ENCODE measurements around the gene PTPN7. TPM values are rescaled to one million over a fixed set of nuclear protein-coding genes. Genes with fewer than 3 reads are reported as not detected.

Gene PTPN7
- total and polyA plus RNA-seq, 2 of the 13 experiments (the other 11 are each of a cell fraction or from before 2014, with no cell fraction given), result not detected

GRCh38 chr1:202117898-202118371, 42.5 kb downstream of the PTPN7 start (continued):
- TF ChIP-seq DNMT1 (CRISPR knock-in tag; IDR thresholded peaks at IDR 0.05) (no peak), ZFYVE20 (CRISPR knock-in tag; IDR thresholded peaks at IDR 0.05; ENCODE audit: borderline replicate concordance, low read depth) (no peak), HNF4A (CRISPR knock-in tag; IDR thresholded peaks at IDR 0.05) (peak; percentile 42; the same call in 1 of the 2 replicates), ZNF407 (CRISPR knock-in tag; IDR thresholded peaks at IDR 0.05; ENCODE audit: not compliant biosample characterization) (no peak), ZNF556 (CRISPR knock-in tag; IDR thresholded peaks at IDR 0.05; ENCODE audit: borderline replicate concordance) (no peak), TBP (CRISPR knock-in tag; IDR thresholded peaks at IDR 0.05) (no peak), CC2D1A (CRISPR knock-in tag; IDR thresholded peaks at IDR 0.05) (no peak), SOX6 (IDR thresholded peaks at IDR 0.05) (no peak), SOX6 (CRISPR knock-in tag; IDR thresholded peaks at IDR 0.05) (no peak), ZNF792 (CRISPR knock-in tag; IDR thresholded peaks at IDR 0.05) (no peak), HDAC2 (CRISPR knock-in tag; IDR thresholded peaks at IDR 0.05) (0 out of 2 replicates have a peak, but pooled peaks have one; percentile 29), NFYB (CRISPR knock-in tag; IDR thresholded peaks at IDR 0.05) (no peak), ZNF564 (CRISPR knock-in tag; IDR thresholded peaks at IDR 0.05) (no peak), JARID2 (CRISPR knock-in tag; IDR thresholded peaks at IDR 0.05; ENCODE audit: insufficient replicate concordance) (no peak), NR2F6 (IDR thresholded peaks at IDR 0.05) (peak; percentile 29; the same call in 1 of the 2 replicates), NR2F6 (CRISPR knock-in tag; IDR thresholded peaks at IDR 0.05) (peak; percentile 49), MED1 (CRISPR knock-in tag; IDR thresholded peaks at IDR 0.05) (peak; percentile 50), TFE3 (CRISPR knock-in tag; IDR thresholded peaks at IDR 0.05) (no peak), FOXP4 (CRISPR knock-in tag; IDR thresholded peaks at IDR 0.05) (peak; percentile 40; the same call in 1 of the 2 replicates), CEBPG (CRISPR knock-in tag; IDR thresholded peaks at IDR 0.05) (peak; percentile 86), SMARCC2 (IDR thresholded peaks at IDR 0.05) (no peak), ZNF235 (CRISPR knock-in tag; IDR thresholded peaks at IDR 0.05; ENCODE audit: borderline replicate concordance) (no peak)
